Activated CD8-positive, alpha-beta memory T cell treated with anti-CD3 and anti-CD28 coated beads, Interleukin-2, amount 10 ng/mL, durations not matched to agents 7 days and 5 days (primary cell): ENCODE results near the gene IL15RA. TPM values are rescaled to one million over a fixed set of nuclear protein-coding genes. Genes with fewer than 3 reads are reported as not detected.
A peak's percentile ranks its signal among the peaks of the same experiment; 100 is the strongest.

ENCODE experiments used
- ATAC-seq: fragments of 150-1000 bp; cut with Tn5 transposase; one replicate; pipeline ENCODE4 v1.10.0; 2021; ENCODE audit warnings: moderate library complexity
- CTCF ChIA-PET: fragments of 350-600 bp; sonication (Branson Sonifier 250); formaldehyde crosslinking; loops from one replicate; lab custom pipeline; 2021; ENCODE audit warnings: antibody characterized with exemption; lab: Charles Lee
- DNase-seq: peaks from one replicate; pipeline ENCODE4 v3.0.0-alpha.2; 2020
- H3K27ac Mint-ChIP-seq: one replicate; pipeline ENCODE4 v1.8.0; 2021; ENCODE audit warnings: mild to moderate bottlenecking, mixed read lengths
- H3K27me3 Mint-ChIP-seq: one replicate; pipeline ENCODE4 v1.8.0; 2021; ENCODE audit warnings: mixed read lengths
- H3K36me3 Mint-ChIP-seq: one replicate; pipeline ENCODE4 v1.8.0; 2021; ENCODE audit warnings: mild to moderate bottlenecking, mixed read lengths
- H3K4me1 Mint-ChIP-seq: one replicate; pipeline ENCODE4 v1.8.0; 2021; ENCODE audit warnings: mixed read lengths
- H3K4me3 Mint-ChIP-seq: one replicate; pipeline ENCODE4 v1.8.0; 2021; ENCODE audit warnings: mild to moderate bottlenecking, moderate library complexity, mixed read lengths
- H3K9me3 Mint-ChIP-seq: one replicate; pipeline ENCODE4 v1.8.0; 2022; ENCODE audit warnings: low read depth, mixed read lengths
- total RNA-seq, 2 experiments: library from RNA; stranded (reverse); gene quantifications; one replicate each; pipeline ENCODE4 v1.2.3, GENCODE V29; 2021

IL15RA gene, protein sequence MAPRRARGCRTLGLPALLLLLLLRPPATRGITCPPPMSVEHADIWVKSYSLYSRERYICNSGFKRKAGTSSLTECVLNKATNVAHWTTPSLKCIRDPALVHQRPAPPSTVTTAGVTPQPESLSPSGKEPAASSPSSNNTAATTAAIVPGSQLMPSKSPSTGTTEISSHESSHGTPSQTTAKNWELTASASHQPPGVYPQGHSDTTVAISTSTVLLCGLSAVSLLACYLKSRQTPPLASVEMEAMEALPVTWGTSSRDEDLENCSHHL
- 10 to 100 TPM; 31.1 to 31.7 TPM for total RNA-seq

DNA sequence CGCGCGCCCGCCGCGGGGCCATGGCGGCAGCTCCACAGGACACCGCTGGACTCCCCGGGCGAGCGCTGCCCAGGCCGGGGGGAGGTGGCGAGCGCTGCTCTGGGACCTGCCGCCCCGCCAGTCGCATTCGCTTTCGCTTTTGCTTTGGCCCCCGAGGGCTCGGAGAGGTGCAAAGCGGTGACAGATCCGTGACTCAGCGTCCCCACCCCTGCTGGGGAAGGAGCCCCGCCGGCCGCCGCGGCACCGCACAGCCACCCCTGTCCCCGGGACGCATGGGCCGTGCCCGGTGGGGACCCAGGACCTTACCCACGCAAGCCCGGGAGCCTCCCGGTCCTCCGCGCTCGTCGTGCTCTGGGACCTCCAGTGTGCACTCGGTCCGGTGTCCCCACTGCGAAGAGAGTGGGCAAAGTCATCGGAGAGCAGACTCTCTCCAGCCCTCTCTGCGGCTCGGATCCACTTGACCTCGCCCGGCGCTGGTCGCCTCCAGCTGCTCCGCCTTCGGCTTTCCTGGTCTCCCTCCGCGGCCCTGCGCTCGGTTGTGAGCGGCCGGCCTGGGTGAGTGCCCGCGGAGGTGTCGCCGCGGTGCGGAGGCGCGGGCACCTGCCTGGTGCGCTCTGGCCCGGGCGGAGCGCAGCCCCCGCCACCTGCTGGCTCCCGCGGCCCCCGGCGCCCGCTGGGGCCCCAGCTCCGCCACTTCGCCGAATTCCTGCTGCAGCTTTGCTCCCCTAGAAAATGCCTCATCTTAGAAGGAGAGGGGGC is at the start of gene IL15RA:
Gene IL15RA, minus strand, starts transcription at position 73 of the 759 bp plus-strand sequence. Its CDS starts 51 bp downstream, at position 22.
- CTCF ChIA-PET: interaction anchor here (0.9 to 3.7 kb wide), 10 partner anchors 10 to 109 kb away, joined by 3 to 26 read pairs (median 4); partner anchors contain the start of gene IL2RA
- peak within 1 kb of the TSS; percentile 98 for H3K27ac Mint-ChIP-seq
- DNase-seq (peak; percentile 95), ATAC-seq (peak; percentile 86)
- H3K36me3 Mint-ChIP-seq: peaks cover 15% of the 10 kb centered on the region
- peak within 1 kb of the TSS; percentile 87 for H3K4me3 Mint-ChIP-seq
- no peaks in the 10 kb centered on the region for H3K27me3 Mint-ChIP-seq
- H3K4me1 Mint-ChIP-seq: peaks cover 35% of the 10 kb centered on the region
- H3K9me3 Mint-ChIP-seq: no peaks in the 10 kb centered on the region

DNA sequence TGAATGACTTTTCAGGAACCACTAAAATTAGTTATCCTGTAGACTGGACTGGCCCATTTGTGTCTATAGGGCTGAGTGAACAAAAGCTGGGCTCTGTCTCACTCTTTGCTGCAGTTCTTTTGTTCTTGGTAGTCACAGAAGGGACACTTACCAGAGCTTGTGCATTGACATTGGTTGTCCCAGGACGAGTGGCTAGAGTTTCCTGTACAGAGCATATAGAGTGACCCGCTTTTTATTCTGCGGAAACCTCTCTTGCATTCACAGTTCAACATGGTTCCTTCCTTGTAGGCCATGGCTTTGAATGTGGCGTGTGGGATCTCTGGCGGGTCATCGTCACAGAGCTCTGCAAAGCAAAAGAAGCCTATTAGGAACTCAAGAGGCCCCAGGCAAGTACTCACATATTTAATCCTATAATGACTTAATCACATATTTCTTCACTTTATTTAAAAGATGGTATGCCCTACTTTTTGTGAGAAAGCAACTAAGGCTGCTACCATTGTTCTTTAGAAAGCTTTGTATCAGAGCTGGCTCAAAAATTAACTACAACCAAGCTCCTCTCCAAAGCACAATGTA is 48.4 kb upstream of the IL15RA start:
- Mint-ChIP-seq H3K27ac (peak overlapping the region; percentile 61), H3K4me3 (no peak overlapping the region), H3K27me3 (no peaks in the 10 kb centered on the region), H3K36me3 (peaks cover 80% of the 10 kb centered on the region), H3K9me3 (peaks cover under 1% of the 10 kb centered on the region), H3K4me1 (peaks cover 56% of the 10 kb centered on the region)
- ATAC-seq: no peak
- peak; percentile 16 for DNase-seq
- CTCF ChIA-PET: interaction anchor here (0.9 kb wide), 1 partner anchor 41 kb away, joined by 3 read pairs; no protein-coding TSS in a partner anchor

GRCh38 chr10:6024334-6024682 is 47.0 kb upstream of the IL15RA start:
- Mint-ChIP-seq H3K9me3 (no peaks in the 10 kb centered on the region), H3K4me3 (no peak overlapping the region), H3K36me3 (peaks cover 82% of the 10 kb centered on the region), H3K4me1 (peaks cover 55% of the 10 kb centered on the region), H3K27me3 (no peaks in the 10 kb centered on the region), H3K27ac (no peak overlapping the region)
- DNase-seq (peak; percentile 21), ATAC-seq (no peak)
- CTCF ChIA-PET: interaction anchor here (0.6 to 1.3 kb wide), 2 partner anchors 9 to 136 kb away, joined by 3 read pairs; no protein-coding TSS in a partner anchor

DNA sequence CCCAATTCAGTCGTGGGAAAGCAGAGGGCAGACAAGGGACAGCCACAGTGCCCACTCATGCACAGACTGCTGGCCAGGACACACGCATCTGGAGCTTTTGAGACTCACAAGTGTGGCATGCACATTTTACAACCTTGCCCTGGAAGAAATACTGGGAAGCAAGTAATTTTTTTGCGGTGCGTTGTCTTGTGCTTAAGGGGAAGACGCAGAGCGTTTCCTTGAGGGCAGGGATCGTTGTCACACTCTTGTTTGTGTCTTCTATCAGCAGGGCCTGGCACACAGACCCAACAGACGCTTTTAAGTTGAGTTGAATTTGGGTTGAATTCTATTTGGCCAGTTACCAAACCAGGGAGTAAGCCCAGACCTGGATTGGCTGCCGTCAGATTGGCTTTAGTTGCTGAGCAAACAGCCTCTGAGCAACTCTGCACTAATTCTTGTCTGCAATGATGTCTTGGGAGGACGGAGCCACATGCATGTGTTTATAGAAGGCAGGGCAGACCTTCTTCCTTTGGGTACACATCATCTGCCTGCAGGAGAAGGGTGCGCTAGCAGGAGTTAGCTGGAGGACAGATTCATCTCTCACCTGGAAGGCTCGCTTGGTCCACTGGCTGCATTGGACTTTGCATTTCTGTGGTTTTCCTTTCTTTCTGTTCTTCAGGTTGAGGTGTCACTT is 46.5 kb upstream of the IL15RA start:
- DNase-seq: peak; percentile 27
- Mint-ChIP-seq H3K9me3 (no peaks in the 10 kb centered on the region), H3K4me1 (peaks cover 59% of the 10 kb centered on the region), H3K27ac (peak overlapping the region; percentile 21), H3K36me3 (peaks cover 86% of the 10 kb centered on the region), H3K27me3 (no peaks in the 10 kb centered on the region), H3K4me3 (no peak overlapping the region)
- CTCF ChIA-PET: interaction anchor here (1.3 kb wide), 1 partner anchor 10 kb away, joined by 3 read pairs; no protein-coding TSS in a partner anchor
- ATAC-seq: no peak

- Mint-ChIP-seq H3K9me3 (no peaks in the 10 kb centered on the region), H3K27me3 (no peaks in the 10 kb centered on the region), H3K4me1 (peaks cover 52% of the 10 kb centered on the region), H3K36me3 (peaks cover 80% of the 10 kb centered on the region), H3K4me3 (no peak overlapping the region), H3K27ac (peak overlapping the region; percentile 52)
- DNase-seq (peak; percentile 8), ATAC-seq (no peak)
- CTCF ChIA-PET: interaction anchor here (1.1 kb wide), 1 partner anchor 8 kb away, joined by 7 read pairs; no protein-coding TSS in a partner anchor
These were observed 45.3 kb upstream of the IL15RA start for GRCh38 chr10:6022660-6023059.

DNA sequence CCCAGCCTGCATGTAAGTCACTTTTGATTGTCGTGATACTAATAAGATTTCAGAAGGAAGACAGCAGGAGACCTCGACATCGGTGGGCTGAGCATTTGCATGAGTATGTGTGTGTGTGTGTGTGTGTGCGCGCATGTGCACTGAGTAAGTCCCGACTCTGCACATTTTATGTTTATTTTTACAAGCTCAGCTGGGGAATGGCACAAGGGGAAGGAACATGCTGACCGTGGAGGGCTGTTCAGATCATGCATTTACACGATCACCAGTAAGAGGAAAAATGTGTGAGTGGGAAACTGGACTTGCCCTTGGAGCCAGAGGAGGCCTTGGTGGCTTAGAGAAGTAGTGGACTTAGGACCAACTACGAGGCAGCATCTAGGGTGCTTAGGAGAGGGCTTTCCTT is 43.5 kb upstream of the IL15RA start:
- DNase-seq: peak; percentile 19
- CTCF ChIA-PET: interaction anchor here (1.2 kb wide), 1 partner anchor 44 kb away, joined by 5 read pairs; the partner anchor contains the start of gene IL15RA

GRCh38 chr10:6019796-6020195 is 42.5 kb upstream of the IL15RA start:
- Mint-ChIP-seq H3K4me3 (no peak overlapping the region), H3K4me1 (peaks cover 61% of the 10 kb centered on the region)
- no peak for ATAC-seq

More for the DNA sequence above, 43.5 kb upstream of the IL15RA start:
- peaks cover 78% of the 10 kb centered on the region for H3K36me3 Mint-ChIP-seq
- ATAC-seq: no peak
- H3K4me3 Mint-ChIP-seq: no peak overlapping the region
- H3K27me3 Mint-ChIP-seq: no peaks in the 10 kb centered on the region
- no peak overlapping the region for H3K27ac Mint-ChIP-seq
- no peaks in the 10 kb centered on the region for H3K9me3 Mint-ChIP-seq
- peaks cover 54% of the 10 kb centered on the region for H3K4me1 Mint-ChIP-seq

DNA sequence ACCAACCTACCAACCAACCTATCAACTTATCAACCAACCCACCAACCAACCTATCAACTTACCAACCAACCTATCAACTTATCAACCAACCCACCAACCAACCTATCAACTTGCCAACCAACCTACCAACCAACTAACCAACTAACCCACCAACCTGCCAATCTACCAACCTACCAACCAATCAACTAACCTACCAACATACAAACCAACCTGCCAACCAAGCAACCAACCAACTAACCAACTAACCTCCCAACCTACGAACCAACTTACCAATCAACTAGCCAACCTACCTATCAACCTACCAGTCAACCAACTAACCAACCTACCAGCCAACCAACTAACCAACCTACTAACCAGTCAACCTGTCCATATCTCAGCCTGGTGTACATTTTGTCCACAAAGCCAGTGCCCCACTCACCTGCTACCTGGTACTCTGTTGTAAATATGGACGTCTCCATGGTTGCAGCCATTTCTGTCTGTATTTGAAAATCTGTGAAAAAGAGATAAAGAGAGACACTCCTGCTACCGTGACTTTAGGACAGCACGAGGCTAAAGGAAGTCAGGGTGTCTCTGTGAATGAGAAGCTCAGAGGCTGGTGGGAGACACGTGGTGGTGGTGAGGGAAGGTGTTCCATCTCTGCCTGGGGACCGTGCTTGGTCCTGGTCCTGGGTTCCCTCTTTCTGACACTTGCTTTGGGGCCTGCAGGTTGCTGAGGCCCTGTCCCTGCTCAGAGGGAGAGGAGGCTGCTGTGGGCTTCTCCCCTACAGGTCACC is 41.9 kb upstream of the IL15RA start:
- no peak for DNase-seq
- peak overlapping the region; percentile 34 for H3K27ac Mint-ChIP-seq
- CTCF ChIA-PET: no interaction called here
- no peaks in the 10 kb centered on the region for H3K9me3 Mint-ChIP-seq
- no peaks in the 10 kb centered on the region for H3K27me3 Mint-ChIP-seq
- H3K36me3 Mint-ChIP-seq: peaks cover 79% of the 10 kb centered on the region
- no peak overlapping the region for H3K4me3 Mint-ChIP-seq
- ATAC-seq: no peak
- H3K4me1 Mint-ChIP-seq: peaks cover 63% of the 10 kb centered on the region

More at GRCh38 chr10:6019796-6020195, 42.5 kb upstream of the IL15RA start:
- Mint-ChIP-seq H3K27ac (peak overlapping the region; percentile 16), H3K9me3 (no peaks in the 10 kb centered on the region), H3K36me3 (peaks cover 79% of the 10 kb centered on the region), H3K27me3 (no peaks in the 10 kb centered on the region)
- CTCF ChIA-PET: interaction anchor here (1.2 kb wide), 1 partner anchor 43 kb away, joined by 5 read pairs; the partner anchor contains the start of gene IL15RA
- no peak for DNase-seq

GRCh38 chr10:6018422-6018821 is 41.1 kb upstream of the IL15RA start:
- no peak overlapping the region for H3K27ac Mint-ChIP-seq
- no peaks in the 10 kb centered on the region for H3K9me3 Mint-ChIP-seq
- ATAC-seq: no peak
- H3K27me3 Mint-ChIP-seq: no peaks in the 10 kb centered on the region
- no peak overlapping the region for H3K4me3 Mint-ChIP-seq
- DNase-seq: peak; percentile 25
- peaks cover 59% of the 10 kb centered on the region for H3K4me1 Mint-ChIP-seq
- CTCF ChIA-PET: no interaction called here
- H3K36me3 Mint-ChIP-seq: peaks cover 78% of the 10 kb centered on the region

- DNase-seq (peak; percentile 32), ATAC-seq (no peak)
- no peaks in the 10 kb centered on the region for H3K9me3 Mint-ChIP-seq
- H3K27me3 Mint-ChIP-seq: no peaks in the 10 kb centered on the region
- CTCF ChIA-PET: no interaction called here
- H3K4me3 Mint-ChIP-seq: no peak overlapping the region
- peaks cover 60% of the 10 kb centered on the region for H3K4me1 Mint-ChIP-seq
- peaks cover 76% of the 10 kb centered on the region for H3K36me3 Mint-ChIP-seq
- peak overlapping the region; percentile 41 for H3K27ac Mint-ChIP-seq
These were observed 40.5 kb upstream of the IL15RA start for GRCh38 chr10:6017781-6018354.

- Mint-ChIP-seq H3K9me3 (no peaks in the 10 kb centered on the region), H3K36me3 (peaks cover 65% of the 10 kb centered on the region), H3K27ac (peak overlapping the region; percentile 81), H3K4me3 (no peak overlapping the region), H3K27me3 (no peaks in the 10 kb centered on the region), H3K4me1 (peaks cover 52% of the 10 kb centered on the region)
- CTCF ChIA-PET: interaction anchor here (0.6 to 5.2 kb wide), 23 partner anchors 9 to 239 kb away, joined by 3 to 41 read pairs (median 6); partner anchors contain the start of genes IL15RA and PFKFB3
- ATAC-seq (peak; percentile 80), DNase-seq (peak; percentile 73)
These were observed 37.0 kb upstream of the IL15RA start for GRCh38 chr10:6014241-6014761.
